ENCODE measurements around the gene CEMIP2.

DNA sequence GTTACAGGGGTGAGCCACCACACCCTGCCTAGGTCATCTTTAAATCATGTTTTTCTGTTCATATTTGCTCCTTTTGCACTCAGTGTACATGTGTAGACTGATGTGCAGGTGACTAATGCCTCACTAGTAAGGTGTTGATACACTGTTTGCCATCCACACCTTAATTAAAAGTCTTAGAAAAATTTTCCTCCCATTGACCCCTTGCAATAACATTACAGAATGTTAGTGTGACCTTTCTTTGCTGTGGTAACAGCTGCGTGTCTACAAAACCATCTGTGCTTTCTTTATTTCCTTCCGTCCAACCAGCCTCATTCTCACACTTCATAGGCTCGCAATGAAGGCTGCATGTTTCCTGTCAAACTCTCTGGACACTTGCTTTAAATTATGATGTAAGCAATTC is 6.6 kb upstream of the CEMIP2 start:
- TF ChIP-seq, protein P1, sequence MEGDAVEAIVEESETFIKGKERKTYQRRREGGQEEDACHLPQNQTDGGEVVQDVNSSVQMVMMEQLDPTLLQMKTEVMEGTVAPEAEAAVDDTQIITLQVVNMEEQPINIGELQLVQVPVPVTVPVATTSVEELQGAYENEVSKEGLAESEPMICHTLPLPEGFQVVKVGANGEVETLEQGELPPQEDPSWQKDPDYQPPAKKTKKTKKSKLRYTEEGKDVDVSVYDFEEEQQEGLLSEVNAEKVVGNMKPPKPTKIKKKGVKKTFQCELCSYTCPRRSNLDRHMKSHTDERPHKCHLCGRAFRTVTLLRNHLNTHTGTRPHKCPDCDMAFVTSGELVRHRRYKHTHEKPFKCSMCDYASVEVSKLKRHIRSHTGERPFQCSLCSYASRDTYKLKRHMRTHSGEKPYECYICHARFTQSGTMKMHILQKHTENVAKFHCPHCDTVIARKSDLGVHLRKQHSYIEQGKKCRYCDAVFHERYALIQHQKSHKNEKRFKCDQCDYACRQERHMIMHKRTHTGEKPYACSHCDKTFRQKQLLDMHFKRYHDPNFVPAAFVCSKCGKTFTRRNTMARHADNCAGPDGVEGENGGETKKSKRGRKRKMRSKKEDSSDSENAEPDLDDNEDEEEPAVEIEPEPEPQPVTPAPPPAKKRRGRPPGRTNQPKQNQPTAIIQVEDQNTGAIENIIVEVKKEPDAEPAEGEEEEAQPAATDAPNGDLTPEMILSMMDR (IDR thresholded peaks at IDR 0.05) = no peak
- no peak for TF ChIP-seq POLR2A (IDR thresholded peaks at IDR 0.05)
